Fibroblast of upper back skin (primary cell): ENCODE data around the gene TIMP3.

ENCODE experiments used
- DNase-seq: peaks from one replicate; pipeline ENCODE4 v3.0.0-alpha.2; 2013

TIMP3 gene

DNA sequence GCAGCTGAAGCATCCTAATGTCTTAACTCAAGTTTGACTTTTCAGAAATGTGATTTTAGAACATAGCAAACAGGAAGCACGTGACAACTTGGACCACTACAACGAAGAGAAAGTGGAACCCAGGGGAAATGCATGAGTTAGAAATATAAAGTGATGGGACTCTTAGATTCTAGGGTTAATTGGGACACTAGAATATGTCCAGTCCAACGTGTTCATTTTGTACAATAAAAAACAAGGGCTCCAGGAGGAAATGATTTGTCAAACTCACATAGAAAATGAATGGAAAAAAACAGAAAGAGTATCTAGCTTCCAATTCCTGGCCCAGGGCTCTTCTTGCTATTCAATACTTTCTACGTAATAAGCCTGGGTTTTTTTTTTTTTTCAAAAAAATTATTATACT lies 30.7 kb downstream of the TIMP3 start:
- no peak for DNase-seq

GRCh38 chr22:32836280-32837123 lies 35.0 kb downstream of the TIMP3 start:
- DNase-seq, result peak; percentile 21

DNA sequence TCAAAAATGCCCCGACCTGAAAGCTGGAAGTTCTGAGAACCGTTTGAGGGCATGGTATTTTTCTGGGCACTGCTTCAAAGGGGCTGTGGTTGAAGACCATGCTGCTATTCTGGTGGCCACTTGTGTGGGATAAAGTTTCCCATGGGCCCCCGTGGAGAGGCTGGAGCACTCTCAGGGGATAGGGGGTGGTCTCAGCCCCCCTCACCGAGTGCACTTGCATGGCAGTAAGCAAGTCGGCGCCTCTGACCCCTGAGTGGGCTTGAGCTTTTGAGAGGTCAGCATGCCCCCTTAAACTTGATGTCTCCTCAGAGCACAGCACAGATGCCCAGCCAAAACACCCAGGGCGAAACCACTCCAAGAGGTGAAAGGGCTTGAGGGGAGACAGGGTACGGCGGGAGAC lies 35.6 kb downstream of the TIMP3 start:
- DNase-seq, result no peak

- no peak for DNase-seq
Measured at GRCh38 chr22:32837803-32838202, 36.3 kb downstream of the TIMP3 start.

DNA sequence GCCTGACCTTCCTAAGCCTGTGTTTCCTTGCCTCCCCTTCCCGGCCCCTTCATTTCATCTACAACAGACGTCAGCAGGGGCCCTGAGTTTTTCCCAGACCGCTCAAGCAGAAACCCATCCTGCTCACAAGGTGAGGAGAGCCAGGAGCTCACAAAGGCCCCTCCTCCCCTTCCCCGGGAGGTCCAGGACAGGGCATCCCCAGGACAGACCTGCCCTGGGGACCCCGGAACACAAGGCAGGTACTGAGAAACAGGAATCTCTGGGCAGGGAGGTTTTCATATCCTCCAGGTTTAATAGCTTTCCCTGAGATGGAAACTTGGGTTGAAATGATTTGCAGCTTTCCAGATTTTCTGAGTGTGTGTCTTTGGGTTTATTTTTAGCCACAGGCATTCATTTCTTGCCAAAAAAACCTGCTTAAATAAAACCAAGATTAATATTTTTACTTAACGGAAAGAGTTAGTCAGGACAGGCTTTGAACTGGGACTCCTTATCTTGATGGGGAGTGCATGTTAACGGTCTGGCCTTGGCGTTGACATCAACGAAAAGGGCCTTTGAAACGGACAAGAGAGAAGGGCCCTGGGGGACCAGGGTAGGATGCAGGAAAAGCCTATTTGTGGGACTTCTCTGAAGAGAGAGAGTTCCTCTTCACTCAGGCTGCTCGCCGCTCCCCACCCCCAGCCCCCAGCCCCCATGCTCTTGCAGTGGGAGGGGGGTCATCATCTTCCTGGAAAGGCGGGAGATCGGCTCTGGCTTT lies 38.5 kb downstream of the TIMP3 start:
- DNase-seq, result peak; percentile 86

GRCh38 chr22:32841175-32841574 lies 39.7 kb downstream of the TIMP3 start:
- DNase-seq, result no peak

- peak; percentile 32 for DNase-seq
Measured at GRCh38 chr22:32842486-32842885, 41.0 kb downstream of the TIMP3 start.

GRCh38 chr22:32843300-32843699 lies 41.8 kb downstream of the TIMP3 start:
- no peak for DNase-seq

DNA sequence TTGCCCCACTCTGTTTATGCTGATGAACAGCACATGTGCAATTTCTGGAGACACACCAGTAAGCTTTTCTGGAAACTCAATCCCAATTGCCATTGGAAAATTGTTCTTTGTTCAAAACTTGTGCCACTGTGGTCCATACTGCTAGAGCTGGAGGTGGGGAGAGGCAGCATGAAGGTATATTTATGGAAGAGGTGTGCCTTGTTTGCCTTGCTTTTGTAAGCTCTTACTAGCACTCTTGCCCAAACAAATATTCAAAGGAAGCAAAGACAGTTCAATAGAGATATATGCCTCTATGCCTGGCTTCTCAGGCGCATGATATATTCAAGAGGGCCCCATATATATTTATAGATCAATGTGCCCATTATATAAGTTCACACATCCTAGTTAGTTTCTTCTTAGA lies 42.7 kb downstream of the TIMP3 start:
- DNase-seq, result no peak

DNA sequence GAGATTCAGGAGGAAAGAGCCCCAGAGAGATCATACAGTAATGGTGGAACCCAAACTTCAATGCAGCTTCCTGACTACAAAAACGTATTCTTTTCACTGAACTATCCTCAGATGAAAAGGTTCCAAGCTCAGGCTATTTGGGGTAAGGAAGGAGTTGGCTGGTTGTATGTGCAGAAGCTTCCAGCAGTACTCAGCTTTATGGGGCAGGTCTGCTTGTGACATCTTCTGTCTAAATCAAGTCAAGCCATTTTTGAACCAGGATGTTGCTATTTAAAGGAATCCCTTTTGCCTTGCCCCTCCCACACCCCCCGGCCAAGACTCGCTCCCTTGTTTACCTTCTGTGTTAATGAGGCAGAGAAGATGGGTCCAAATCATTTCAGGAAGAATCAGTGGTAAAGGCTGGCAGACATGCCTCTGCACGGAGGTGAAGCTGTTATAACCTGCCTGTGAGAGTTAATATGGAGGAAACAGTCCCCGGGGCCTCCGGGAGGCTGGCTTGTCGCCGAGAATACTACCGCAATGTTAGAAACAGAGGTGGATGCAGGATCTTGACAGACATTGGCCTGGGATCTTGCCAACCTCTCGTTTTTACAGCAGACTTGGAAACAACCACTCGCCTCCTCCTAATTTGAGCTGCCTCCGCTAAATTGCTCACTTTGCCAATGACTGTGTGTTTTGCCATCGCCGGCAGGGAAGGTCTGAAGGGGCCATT lies 45.4 kb downstream of the TIMP3 start:
- DNase-seq, result peak; percentile 16

- DNase-seq, result no peak
Measured at GRCh38 chr22:32848226-32848625, 46.7 kb downstream of the TIMP3 start.

GRCh38 chr22:32849501-32849900 lies 48.0 kb downstream of the TIMP3 start:
- DNase-seq, result no peak

GRCh38 chr22:32850157-32850556 lies 48.7 kb downstream of the TIMP3 start:
- no peak for DNase-seq

DNA sequence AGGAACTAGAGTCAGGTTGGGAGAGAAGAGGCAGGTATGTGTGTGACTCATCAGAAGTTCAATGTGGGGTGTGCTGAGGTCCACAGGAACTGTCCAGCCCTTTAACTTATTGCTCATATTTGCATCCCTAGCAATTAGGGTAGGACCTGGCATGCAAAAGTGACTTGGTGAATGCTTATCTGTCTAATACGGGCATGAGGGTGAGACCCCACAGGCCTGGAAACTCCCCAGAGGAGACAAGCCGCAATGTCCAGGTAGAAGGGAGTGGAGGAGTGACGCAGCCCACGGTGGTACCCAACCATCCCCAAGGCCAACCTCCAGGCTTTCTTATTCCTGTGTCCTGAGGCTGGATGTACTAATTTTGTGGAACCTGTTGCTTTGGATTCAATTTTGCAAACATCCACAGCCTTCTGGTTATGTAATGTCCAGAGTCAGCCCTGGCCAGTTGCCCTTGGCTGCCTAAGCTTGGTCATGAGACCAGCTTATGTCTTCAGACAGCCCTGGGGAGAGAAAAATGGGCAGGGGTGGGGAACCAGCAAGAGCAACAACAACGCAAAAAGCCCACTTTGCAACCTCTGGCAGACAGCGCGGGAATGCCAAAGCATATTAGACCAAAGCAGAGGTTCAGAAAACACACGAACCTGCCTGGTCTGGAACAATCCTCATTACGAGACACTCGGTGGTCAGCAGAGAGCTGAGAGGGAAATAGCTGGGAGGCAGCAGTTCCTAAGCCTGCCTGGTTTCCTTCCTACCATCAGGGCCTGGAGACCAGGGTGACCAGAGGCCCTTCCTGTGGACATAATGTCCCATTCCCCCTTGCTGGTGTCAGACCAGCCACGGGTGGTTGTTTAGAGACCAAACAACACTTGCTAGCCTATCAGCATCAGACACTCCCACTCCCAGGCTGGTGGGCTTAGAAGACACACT lies 49.3 kb downstream of the TIMP3 start:
- no peak for DNase-seq

GRCh38 chr22:32852395-32853251 lies 51.1 kb downstream of the TIMP3 start:
- no peak for DNase-seq

DNA sequence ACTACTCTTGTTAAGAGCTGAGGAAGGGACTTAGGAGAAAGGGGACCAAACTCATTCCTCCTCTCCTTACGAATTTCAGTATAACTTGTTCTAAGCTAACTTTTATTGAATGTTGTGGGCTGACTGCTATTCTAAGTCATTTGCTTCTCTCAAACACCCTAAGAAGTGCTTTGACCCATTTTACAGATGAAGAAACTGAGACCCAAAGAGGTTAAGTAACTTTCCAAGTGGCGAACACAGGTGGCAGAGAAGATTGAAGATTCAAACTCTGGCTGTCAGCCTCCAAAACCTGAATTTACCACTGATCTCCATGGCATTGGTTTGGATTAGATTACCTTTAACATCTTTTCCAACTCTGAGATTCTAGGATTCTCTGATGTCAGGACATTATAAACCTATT lies 52.2 kb downstream of the TIMP3 start:
- DNase-seq, result no peak

GRCh38 chr22:32854351-32854804 lies 52.9 kb downstream of the TIMP3 start:
- peak; percentile 8 for DNase-seq

- DNase-seq, result no peak
Measured at GRCh38 chr22:32855045-32855756, 53.7 kb downstream of the TIMP3 start.

DNA sequence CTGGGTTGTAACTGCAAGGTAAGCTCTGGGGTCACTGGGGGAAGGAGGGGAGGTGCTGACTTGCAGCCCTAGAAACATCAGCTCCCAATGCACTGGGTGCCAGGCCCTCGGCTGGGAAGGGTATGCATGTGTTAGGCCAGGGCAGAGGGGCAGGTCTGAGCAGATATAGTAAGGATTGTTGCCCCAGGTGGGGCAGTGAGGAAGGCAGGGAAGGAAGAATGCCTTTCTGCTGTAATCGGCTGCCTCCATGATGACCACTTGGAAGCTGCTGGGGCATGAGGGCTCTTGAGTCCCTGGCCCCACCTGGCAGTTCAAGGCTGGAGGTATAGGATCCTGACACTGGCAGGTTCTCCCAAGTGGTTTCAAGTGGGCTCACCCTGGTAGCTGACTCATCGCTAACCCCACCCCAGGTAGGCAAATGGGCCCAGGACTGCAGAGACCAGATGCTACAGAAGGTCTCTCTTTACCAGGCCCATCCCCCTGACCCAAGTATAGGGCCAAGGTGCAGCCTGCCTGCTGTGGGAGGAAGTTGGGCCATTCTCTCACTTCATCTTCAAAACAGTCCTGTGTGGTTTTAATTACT lies 56.7 kb downstream of the TIMP3 start:
- DNase-seq, result no peak

- no peak for DNase-seq
Measured at GRCh38 chr22:32858957-32859356, 57.5 kb downstream of the TIMP3 start.
